ENCODE results near the gene FOXO6. TPM values are rescaled to one million over a fixed set of nuclear protein-coding genes. Genes with fewer than 3 reads are reported as not detected.

FOXO6 gene
- total RNA-seq, 1 experiment from 2014 or later: 0.23 TPM

DNA sequence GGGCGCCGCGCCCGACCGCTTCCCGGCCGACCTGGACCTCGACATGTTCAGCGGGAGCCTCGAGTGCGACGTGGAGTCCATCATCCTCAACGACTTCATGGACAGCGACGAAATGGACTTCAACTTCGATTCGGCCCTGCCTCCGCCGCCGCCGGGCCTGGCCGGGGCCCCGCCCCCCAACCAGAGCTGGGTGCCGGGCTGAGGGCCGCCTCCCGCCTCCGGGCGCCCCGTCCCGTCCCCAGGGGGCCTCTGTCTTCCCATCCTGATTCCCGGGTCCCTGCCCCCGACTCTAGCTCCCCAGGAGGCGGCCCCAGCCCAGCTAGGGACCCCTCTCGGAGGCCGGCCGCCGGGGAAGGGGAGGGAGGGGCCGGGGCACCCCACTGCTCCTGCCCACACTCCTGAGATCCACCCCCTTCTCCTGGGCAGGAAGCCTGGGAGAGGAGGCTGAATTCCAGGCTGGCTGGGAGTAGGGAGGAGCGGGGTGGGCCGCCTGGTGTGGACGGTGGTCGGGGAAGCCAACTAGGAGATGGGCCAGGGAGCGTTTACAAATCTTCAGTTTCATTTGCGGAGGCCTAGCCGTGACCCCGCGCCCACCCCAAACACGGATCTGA, 21.4 kb downstream of the FOXO6 start:
- no peak for DNase-seq (ENCODE audit: low read depth)

DNA sequence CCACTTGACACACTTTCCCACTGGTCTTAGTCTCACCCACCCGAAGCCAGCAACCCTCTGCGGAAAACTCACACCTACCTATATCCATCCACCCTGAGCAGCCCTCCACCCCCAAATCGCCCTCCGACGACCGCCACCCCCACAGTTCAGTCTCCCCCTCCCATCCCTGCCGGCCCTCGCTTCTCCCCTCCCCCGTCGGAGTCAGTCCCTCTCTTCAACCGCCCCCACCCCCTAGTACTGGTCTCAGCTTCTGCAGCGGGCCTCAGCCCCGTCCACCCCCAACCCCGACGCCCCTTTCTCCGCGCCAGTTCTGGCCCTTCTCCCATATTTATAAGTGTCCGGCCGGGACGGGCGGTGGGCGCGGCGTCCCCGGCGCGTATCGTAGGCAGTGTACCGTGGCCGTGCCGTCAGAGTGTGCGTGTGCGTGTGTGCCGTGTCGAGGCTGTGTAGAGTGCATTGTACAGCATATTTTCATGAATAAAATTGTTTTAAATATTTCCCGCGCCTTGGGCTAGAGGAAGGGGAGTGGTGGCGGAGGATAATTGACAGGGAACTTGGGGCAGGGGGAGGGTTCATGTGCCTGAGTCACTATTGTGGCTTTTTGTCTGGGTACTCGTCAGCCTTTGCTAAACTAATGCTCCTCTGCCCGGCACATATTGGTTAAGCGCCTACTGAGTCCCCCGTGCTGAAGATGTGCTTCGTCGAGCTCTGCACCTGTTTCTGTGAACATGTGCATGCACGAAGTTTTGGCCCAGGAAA, 22.0 kb downstream of the FOXO6 start:
- peak; percentile 26 for DNase-seq (ENCODE audit: low read depth)

DNA sequence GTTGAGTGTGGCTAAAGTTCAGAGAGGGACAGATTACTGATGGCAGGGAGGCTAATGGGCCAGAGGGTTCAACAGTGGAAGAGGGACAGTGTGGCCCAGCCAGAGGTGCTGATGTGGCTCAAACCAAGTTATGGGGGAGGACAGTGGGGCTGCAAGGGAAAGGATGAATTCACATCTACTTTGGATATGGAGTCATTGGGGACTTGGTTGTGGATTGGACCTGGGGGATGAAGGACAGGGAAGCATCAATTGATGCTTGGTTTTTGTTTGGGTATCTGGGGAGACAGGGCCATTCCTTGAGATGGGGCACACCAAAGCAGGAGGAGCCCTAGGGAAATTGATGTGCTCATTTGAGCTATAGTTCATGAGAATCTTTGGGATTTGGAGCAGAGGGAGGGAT, 23.3 kb downstream of the FOXO6 start:
- DNase-seq (ENCODE audit: low read depth): no peak

DNA sequence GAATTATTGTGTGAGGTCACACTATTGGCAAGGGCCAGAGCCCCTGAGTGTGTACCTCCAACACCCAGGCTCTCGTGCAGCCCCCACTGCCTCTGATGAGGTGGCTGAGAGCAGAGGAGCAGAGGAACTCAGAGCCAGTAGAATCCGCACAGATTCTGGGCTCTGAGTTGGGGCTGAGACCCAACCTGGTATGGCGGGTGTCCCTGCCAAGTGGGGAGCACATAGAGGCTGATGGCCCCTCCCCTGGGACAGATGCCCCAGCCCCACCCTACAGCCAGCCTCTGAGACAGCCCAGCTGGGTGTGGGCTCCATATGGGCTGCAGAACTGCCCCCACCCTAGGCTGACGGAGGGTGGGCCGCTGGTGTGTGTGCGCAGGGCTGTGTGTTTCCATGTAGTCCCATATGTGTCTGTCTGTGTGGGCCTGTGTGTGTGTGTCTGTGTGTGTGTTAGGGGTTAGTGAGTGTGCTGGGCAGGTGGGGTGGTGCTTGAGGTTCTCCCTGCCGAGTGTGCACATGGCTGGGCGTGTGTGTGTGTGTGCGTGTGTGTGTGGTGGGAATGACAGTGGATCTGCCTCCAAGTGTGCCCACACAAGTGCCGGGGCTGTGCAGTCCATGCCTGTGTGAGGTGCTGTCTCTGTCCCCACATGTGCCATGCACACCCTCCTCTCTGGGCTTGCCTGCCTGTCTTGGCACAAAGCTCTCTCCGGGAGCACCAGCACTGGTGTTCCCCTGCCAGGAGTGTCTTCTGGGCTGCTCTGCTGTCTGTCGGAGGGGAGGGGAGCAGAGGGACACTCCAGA, 24.4 kb downstream of the FOXO6 start:
- no peak for DNase-seq (ENCODE audit: low read depth)

DNA sequence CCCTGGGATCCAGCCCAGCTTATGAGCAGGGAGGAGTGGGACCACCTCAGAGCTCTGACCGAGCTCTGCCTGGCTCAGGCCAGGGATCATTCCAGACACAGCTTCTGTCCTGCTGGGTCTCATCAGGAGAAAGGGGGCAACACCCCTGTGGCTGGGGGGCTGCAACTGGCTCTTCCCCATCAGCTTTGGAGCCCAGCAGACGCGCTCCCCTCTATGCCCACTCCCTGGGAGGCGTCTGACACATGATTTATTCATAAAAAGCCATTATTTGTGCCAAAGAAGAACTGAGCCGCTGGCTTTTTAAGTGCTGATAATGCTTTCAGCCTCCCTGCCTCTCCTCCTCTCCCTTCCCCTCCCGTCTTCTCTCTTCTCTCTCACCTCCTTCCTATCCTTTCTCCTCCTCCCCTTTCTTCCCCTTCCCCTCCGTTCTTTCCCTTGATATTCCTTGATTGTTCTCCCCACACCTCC, 25.0 kb downstream of the FOXO6 start:
- no peak for DNase-seq (ENCODE audit: low read depth)

DNA sequence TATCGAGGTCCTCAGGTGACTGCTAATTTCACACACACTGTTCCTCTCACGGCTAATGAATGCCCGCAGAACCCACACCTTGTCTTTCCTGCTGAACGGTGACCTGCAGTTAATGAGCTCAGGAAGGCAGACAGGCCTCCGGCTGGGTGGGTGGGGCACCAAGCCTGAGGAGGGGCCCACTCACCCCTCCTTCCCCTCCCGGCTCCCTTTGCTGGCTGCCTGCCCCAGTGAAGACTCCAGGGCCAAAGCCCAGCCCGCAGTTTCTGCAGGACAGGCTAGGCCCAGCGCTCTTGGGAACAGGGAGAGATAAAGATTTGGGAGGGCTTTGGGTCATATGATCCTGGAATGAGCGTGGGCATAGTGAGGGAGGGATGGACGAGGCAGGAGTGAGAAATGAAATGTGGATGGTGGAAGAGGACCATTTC, 26.4 kb downstream of the FOXO6 start:
- no peak for DNase-seq (ENCODE audit: low read depth)

DNA sequence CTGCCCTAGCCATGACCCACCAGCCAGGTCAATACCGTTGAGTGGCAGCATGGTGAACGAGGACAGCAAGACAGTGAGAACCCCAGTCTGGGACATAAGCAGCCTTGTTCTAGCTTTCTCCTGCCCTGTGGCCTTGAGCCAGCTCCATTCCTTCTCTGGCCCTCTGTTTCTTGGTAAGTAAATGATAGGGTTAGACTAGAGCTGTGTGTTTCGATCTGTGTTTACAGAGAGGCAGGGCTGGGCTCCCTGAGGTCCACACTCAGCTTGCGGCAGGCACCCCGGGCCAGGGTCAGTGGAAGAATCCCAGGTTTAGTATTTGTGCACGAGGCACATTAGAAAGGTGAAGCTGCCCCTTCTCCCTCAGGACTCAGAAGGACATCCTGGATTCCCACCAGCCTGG, 27.3 kb downstream of the FOXO6 start:
- DNase-seq (ENCODE audit: low read depth): no peak

DNA sequence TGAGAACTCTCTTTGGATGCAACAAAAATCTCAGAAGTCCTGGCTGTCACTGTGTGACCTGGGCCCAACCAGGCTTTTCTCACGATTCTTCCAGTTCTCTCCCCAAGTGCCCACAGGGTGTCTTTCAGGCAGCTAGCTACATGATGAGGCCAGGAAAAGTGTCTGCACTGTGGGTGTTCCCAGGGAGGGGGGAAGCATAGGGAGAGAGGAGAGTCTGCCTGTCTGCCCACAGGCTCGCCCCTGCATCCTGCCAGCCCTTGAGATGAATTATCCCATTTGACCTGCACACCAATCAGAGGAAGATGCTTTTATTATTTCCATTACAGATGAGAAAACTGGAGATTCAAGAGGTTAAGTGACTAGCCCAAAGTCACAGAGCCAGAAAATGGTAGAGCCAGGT, 27.8 kb downstream of the FOXO6 start:
- DNase-seq (ENCODE audit: low read depth): no peak

DNA sequence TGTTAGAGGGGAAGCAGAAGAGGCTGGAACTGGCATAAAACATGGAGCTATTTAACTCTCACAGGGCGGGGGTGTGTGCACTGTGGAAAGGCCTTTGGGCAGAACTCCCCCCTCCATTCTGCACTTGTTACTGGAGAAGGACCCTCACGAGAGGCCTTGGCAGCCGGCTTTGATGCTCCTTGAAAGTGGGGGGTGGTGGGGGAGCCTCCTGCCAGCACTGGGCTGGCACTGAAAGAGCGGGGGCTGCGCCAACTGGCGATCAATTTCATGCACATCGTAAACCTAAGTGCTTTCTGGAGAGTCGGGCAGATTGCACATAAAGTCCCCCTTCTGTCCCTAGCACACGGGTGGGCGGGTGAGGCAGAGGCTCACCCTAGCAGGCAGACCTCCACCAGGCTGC, 28.9 kb downstream of the FOXO6 start:
- DNase-seq (ENCODE audit: low read depth): no peak

DNA sequence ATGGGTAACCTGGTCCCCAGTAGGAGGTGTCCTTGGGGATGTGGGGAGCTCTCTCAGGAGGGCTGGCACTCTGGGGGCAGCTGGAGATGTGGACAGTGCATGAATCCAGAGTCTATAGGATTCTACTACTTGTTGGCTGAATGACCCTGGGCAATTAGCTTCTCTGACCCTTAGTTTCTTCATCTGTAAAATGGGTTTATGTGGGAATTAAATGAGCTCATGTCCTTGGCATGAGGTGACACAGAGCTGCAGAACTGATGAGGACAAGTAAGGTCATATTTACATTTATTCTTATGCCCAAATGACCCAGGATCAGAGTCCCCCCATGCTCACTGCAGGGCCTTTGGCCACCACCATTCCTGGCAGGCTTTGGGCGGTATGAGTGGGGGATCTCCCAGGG, 29.3 kb downstream of the FOXO6 start:
- DNase-seq (ENCODE audit: low read depth): no peak

DNA sequence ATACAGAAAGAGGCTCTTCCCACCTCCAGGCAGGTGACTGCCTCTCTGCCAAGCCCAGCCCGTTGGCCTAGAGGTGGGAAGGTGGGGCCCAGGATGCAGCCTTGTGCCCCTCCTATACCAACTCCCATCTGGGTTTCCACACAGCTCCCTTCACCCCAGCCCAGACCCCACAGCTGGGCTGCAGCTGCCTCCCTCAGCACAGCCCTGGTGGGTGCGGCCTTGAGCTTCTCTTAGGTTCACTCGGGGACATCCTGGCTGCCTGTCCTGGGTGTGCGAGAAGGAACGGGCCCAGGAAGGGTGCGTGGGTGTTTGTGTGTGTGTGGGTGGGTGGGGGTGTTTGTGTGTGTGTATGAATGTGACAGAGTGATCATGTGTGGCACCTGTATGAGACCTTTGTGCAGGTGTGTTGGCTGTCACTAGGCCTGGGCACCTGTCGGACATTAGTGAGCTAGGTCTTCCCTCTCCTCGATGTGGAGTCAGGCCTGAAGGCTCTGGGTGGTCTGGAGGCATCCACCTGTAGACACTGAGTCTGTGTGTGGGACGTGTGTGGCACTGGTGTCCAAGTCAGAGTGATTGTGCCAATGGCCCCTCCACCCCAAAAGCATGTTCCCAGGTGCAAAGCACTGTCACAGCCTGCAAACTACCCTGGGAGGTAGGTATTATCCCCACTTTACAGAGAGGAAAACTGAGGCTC, 30.7 kb downstream of the FOXO6 start:
- DNase-seq (ENCODE audit: low read depth): no peak

DNA sequence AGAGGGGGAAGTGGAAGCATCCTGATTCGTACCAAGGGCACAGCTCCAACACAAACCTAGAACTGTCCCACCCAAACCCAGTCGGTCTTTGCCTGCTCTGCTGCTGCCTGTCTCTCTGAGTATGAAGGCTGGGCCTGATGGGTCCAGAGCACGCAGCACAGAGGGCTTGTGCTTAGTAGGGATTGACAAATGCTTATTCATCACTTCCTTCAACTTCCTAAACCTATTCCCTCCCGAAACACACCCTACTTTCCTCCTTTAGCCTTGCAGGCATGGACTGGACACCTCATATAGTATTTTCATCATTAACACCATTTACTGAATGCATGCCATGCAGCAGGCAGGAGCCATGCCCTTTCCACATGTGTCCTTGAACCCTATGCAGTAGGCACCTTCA, 31.3 kb downstream of the FOXO6 start:
- no peak for DNase-seq (ENCODE audit: low read depth)

DNA sequence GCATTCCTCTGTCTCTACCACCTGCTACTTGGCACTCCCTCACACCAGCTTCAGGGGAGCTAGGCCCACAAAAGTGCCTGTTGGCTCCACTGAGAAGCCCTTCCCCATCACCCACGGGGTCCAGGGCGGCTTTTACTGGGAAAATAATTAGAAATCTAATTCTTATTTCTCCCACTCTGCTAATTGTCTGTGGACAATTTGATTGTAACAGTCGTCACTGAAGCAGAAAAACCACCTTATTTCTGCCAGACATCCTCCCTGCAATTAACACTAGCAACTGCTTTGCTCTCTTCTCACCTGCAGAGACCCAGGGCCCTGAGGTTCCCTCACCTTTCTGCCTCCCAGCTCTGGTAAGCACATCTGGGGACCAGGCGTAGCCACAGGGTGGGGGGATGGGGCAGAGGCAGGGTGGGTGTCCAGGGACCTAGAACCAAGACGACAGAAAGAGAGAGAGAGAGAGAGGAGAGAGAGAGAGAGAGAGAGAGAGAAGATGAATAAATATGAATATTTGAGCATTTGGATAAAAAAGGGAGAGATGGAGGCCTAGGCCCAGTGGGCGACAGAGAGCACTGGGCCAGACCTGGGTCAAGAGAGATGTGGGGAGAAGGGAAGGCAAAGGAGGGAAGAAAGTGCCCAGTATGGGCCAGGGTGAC, 32.6 kb downstream of the FOXO6 start:
- no peak for DNase-seq (ENCODE audit: low read depth)

DNA sequence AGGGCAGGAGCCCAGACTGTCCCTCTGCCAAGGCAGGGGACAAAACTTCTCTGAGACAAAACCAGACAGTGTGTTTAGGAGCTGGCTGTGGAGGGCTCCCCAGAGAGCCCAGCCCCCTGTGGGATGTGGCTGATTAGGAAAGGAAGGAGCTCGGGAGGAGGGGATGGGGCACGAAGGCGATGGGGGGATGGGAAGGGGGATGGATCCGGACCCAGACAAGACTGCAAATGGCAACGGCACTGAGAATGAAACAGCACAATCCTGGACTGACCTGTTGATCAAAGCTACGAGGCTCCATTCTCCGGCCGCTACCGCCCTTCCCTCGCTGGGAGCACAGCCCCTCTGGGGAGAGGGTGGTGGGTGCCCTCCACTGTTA, 33.1 kb downstream of the FOXO6 start:
- DNase-seq (ENCODE audit: low read depth): no peak

DNA sequence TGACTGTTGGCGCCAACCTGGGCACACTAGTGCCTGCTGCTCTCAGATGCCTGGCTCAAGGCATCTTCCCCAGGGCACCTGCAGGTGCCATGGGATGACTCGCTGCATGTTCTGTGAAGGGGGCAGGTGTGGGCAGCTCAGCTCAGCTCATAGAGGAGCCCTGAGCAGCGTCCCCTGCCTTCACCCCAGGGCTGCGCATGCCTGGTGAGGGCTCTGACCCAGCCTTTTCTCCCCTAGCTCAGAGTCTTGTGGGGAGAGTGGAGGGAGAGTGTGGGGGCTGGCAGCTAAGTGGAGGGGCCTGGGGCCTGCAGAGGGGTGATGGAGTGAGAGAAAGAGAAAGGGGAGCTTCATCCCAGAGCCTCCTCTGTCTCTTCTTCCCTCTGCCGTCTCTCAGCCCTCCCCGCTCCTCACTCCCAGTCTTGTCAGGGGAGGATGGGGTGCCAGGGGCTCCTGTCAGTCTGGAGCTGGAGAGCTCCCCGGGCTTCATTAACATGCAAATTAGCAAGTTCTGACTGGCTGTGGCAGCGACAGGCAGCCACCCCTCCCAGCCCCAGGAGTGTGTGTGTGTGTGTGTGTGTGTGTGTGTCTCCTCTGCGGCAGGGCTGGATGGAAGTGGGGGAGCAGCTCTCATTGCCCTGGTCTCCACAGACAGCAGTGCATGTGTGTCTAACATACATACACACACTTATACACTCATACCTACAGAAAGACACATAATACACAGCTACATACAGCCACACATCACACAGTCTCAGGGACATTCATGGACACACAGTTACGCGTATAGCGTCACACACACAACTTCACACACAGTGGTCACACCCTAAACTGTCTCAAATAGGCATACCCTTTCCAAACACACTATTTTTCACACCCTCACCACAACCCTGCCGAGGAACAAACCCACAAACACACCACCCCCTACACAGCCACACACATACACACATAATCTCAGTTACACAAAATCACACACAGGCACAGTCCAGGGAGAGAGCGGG, 34.0 kb downstream of the FOXO6 start:
- DNase-seq (ENCODE audit: low read depth): no peak

DNA sequence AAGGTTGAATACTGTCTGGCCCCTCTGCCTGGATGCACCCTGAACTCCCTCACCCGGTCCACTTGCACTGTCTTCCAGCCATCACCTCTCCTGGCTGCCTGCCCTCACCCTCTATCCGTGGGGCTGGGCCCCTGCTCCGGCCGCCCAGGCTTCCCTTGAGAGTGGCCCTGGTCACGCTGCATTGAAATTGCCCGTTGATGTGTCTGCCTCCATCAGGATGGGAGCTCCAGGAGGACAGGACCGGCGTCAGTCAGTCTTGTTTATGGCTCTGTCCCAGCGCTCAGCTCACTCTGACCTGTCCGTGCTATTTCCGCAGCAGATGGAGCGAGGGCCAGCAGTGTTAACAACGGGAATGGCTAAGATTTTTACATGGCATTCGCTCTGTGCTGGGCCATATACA, 34.9 kb downstream of the FOXO6 start:
- DNase-seq (ENCODE audit: low read depth): no peak

DNA sequence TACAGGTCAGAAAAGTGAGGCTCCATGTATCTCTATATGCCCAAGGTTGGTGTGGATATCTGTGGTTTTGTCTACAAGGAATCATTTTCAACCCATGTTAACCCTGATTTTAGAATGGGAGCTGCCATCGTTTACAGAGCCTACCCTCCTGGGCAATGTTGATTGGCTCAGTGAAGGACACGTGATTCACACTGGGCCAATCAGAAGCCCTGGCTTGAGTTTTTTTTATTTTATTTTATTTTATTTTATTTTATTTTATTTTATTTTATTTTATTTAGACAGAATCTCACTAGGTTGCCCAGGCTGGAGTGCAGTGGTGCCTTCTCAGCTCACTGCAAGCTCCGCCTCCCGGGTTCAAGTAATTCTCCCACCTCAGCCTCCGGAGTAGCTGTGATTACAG, 35.8 kb downstream of the FOXO6 start:
- DNase-seq (ENCODE audit: low read depth): no peak

DNA sequence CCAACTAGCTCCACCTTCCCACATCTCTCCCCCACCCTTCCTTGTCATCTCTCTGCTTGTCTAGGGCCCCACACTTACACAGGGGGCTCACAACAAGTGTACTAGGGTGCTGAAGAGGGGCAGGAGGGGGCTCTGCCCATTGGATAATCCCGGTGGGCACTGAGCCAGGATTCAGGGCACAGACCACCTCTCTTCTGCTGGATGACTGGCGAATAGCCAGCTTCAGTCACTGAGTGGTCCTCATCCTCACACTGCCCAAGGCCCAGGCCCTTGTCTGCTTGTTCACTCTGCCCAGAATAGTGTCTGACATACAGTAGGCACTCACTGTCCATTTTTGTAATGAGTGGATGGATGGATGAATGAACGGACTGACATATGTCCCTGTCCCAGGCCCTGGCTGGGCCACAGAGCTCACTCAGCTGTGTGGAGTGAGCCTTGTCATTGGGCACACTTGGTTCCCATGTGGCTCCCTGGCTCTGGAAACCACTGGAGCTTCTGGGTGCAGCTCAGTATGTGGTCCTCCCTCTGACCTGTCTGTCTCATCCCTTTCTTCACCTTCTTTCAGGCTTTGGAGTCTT, 36.6 kb downstream of the FOXO6 start:
- DNase-seq (ENCODE audit: low read depth): no peak

DNA sequence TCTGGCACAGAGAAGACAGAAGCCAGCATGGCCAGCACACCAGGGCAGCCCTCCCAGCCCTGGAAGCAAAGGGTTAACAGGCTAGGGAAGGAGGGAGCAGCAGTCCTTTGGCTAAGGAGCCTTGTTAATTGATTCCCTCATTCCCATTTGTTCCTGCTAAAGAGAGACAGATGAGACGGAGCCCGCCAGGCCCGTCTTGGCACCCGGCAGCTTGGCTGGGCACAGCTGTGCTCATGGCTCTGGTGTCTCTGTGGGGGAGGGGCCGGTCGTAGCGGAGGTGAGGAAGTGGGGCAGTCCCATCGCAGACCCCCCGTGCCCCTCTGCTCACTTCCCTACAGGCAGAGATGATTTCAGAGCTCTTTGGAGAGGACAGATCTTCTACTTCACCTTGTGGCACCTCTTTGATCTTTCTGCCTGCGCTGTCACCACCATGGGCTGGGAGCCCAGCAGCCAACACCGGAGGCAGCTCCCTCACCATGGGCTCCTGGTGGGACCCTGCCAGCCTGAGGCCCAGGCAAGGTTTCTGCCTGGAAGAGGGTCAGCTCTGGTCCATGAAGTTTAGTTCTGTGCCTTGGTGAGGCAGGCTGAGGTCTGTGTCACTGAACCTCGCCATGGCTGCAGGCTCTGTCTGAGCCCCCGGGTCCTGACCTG, 38.0 kb downstream of the FOXO6 start:
- DNase-seq (ENCODE audit: low read depth): no peak
